GM21367 (cell line): Measurements from ENCODE around the gene XRCC4.

Experiments
- ATAC-seq: cut with Tn5 transposase; IDR thresholded peaks from one replicate; pipeline ENCODE4 v1.9.1; 2021; ENCODE audit not compliant: unreplicated experiment

The XRCC4 gene

DNA sequence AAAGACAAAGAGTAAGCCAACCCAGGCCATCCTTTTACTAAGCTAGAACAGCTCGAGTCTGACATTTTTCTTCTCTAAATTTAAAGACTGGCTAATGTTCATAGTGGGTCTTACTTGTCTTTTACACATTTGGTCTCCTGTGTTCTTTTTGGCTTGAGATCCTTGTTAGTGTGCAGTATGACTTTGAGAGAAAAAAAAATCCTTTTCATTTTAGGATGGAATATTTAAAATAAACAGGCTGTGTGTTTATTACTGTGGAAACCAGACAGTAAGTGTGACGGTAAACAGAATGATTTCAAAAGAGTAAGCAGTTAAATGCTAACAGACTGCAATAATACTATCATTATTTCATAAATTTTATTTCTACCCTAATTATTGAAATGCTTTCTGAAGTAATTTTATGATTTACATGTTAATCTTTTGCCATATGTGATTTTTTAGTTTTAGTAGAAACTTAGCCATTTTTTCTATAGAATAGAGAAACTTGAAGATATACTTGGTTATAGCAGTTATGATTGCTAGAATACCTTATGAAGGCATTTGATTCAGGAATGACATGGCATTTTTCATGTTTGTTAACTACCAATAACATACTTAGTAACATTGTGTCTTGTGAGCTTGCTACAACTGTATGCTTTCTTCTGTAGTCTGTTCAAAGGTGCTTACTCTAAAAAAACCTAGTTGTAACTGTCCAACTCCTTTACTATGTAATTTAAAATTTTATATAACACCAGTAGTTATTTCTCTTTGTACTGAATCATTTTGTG, 92.4 kb downstream of the XRCC4 start:
- ATAC-seq = no peak

DNA sequence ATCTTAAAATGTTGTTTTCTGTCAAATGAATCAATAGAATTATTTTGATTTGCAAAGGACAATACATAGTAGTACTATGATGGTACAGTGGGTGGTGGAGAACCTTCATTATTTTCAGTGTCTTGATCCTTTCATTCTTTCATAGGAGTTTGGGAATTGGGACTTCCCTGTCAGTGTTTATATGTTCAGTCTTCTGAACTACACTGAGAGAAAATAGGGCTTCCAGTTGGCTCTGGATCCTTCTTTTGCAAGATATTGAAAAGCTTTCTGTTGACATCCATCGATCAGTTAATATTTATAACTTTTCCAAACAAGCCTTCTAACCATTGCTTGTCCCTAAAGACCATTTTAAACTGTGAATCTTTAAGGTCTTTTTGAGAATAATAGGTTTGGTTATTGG, 94.7 kb downstream of the XRCC4 start:
- ATAC-seq = no peak

DNA sequence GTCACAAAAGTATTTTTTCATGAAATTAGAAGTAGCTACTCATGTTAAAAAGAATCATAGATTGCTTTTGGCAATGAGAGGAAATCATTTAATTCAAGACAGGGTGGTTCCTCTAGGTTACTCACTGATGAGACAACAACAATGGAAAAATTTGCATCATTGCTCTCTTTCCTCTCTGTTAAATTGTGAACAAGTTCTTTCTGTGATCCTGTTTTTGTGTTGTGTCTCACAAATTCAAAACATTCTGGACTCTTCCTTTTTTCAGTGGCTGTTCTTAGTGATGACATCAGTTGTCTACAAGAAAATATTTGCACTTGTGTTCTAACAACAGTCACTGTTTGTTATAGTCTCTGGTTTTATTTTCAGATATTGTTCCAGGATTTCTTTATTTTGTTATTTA, 95.3 kb downstream of the XRCC4 start:
- ATAC-seq = no peak

DNA sequence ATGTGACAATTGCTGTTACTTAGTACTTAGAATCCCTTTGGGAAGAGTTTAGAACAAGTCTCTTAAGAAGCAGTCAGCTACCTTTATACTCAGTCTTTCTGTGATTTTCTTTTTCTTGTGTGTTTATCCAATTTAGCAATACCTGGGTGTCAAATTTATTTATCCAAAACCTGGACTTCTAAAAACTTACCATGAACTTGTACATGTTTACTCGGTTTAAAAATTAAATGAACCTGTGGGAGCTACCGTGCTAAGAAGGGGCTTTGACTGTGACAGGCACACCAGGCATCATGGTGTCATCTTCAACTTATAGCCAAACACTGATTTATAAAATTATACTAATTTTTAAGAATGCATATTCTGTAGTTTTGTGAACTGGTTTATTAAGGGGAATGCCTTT, 96.5 kb downstream of the XRCC4 start:
- ATAC-seq = no peak

DNA sequence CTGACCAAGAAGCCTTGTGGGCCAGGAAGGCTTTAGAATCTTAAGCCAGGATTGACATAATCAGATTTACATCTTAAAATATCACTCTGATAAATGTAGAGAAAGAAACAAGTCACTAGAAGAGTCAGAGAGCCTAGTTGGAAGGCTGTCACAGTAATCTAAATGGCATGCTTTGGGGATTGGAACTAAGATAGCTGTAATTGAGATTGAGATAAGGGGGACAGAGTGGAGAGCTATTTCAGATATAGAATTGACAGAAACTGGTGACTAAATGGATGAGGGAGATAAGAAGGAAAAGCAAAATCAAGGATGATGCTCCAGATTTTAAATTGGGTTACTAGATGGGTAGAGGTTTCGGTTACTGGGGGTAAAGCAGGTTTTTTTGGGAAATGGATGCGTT, 100.5 kb downstream of the XRCC4 start:
- ATAC-seq = no peak

DNA sequence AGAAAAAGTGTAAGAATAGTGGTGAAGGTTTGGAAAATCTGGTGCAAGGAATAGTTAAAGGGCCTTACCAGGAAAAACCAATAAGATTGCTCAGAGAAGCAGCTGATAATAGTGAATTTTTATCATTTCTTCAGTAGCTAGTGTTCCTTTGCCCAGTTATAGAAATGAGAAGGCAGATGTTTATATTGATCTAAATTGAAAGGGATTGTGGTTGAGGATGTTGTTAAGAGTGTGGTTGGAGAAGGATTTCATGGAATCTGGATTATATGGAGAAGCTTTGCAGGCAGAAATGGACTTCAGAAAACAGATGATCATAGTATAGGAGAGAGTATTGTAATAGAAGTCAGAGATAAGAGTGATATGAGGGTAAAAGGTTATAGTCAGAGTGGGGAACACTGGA, 102.6 kb downstream of the XRCC4 start:
- ATAC-seq = no peak

DNA sequence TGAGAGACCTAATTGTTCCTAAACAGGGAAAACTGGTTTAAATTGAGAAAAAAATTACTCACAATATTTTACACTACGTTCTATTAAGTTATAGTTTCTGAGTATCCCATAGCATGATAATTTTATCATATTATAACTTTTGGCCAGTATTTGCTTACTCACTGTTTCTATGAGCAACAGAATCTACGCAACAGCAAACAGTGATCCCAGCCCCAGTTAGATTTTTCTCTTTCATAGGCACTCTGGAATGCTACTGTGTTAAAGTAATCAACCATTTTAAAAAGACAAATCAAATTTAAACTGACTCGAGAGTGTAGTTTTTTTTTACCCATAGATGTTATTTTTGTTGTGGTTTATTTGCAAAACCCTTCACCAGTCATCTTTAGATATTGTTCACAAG, 107.2 kb downstream of the XRCC4 start:
- no peak for ATAC-seq

DNA sequence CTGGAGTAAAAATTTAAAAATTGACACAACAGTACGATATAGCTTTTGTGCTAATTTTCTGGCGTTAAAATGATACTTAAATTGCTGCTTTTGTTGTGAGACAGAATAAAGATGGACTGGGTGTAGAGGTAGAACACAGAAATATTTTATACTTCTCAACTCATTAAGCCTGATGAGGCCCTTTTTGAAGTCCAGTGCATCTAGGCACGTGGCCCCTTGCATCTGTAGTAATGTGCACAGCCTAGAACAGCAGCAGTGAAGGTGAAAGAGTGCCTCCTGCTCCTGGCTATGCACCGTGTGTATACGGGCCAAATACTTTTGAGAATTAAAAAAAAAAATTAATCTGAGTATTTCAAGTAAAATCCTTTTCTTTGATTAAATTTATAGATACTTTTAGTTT, 115.6 kb downstream of the XRCC4 start:
- no peak for ATAC-seq

DNA sequence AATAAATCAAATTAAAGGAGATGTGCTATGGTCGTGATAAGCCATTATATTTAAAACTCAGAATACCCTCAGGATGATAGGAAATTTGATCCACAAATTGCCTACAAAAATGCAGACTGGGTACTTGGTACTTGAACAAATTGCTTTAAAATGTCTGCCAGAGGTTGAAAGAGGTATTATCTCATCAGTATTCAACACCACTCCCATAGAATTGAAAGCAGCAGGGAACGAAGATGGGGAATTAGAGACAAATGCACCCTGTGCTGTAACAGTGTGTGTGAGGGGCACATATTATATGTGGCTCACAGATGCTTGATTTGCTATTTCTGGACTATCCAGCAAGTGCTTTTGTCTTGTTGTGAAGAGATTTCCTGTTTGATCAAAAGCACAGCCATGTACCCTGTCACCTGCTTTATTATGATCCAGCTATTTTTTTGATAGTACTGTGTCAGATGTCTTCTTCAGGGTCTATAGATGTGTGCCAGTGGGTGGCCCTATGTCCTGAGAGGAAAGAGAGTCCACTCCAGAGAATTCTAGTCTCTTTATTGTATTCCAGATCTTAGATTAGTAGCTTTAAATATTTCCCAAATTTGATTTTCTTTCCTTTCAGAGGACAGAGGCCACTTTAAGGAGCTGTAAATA, 120.1 kb downstream of the XRCC4 start:
- no peak for ATAC-seq

DNA sequence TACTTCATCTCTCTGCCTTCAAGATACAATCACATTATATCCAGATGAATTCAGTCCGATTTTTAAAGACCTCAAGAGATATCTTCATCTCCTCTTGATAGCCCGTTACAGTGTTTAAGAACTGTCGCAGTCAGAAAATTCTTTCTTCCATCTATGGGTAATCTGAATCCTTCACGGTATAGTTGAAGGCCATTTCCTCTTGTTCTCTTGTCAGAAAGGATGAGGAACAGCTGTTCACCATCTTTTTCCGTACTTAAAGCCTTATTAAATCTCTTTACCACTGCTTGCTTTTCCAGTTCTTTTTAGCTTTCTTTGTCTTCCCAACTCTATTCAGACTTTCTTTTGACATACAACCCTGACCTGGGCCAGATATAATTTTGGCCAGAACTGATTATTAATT, 121.8 kb downstream of the XRCC4 start:
- no peak for ATAC-seq

DNA sequence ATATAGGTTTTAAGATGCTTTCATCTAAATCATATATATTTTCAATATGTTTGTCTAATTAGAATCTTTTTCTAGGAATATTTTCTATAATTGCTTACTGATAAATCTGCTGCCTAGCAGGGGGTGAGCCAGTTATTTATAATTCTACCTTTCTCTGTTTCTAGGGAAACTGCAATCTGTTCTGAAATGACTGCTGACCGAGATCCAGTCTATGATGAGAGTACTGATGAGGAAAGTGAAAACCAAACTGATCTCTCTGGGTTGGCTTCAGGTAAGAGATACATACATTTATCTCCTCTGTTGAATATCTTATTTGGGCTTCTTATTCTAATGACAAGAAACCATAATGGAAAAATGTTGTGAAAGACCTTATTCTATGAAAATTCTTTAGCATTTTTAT, 127.3 kb downstream of the XRCC4 start:
- no peak for ATAC-seq

DNA sequence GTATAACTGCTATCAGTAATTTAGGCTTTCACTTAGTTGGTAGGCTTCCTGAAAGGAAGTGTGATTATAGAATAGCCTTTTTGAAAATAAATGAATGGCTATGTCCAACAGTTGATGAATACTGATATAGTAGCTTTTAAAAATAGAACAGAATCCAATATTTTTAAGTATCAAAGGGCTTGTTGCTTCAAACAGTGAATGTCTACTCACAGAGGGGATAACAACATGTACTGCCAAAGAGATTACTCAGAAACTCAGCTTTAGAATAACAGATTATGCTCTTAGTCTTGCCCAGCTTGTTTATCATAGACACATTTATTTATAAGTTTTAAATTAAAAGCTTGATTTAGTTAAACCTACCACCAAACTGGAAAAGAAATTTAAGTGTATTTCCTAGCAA, 132.6 kb downstream of the XRCC4 start:
- no peak for ATAC-seq

DNA sequence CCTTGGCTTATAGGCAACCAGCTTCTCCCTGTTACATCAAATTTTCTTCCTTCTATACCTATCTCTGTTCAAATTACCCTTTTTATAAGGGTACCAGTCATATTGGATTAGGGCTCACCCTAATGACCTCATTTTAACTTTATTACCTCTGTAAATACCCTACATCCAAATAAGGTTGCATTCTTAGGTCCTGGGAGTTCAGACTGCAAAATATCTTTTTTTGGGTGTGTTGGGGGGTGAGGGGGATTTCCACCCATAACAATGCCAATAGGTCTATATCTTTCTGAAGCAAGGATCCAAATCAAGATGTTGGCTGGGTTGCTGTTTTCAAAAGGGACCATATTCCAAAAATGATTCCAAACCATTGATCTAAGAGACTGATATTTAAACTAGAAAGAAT, 141.7 kb downstream of the XRCC4 start:
- no peak for ATAC-seq

DNA sequence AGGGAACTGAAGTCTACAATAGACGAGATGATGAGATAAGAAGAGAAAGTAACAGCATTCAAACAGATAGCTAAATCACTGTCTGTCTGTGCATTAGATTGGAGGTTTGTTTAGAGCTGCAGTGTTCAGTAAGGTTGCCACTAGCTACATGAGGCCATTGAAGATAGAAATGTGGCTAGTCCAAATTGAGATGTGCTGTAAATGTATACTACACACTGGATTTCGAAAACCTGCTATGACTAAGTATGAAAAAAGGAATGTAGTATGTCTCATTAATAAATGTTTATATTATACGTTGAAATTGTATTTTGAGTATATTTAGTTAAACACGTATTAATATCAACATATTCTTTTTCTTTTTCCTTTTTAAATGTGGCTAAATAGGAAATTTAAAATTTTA, 142.1 kb downstream of the XRCC4 start:
- no peak for ATAC-seq

DNA sequence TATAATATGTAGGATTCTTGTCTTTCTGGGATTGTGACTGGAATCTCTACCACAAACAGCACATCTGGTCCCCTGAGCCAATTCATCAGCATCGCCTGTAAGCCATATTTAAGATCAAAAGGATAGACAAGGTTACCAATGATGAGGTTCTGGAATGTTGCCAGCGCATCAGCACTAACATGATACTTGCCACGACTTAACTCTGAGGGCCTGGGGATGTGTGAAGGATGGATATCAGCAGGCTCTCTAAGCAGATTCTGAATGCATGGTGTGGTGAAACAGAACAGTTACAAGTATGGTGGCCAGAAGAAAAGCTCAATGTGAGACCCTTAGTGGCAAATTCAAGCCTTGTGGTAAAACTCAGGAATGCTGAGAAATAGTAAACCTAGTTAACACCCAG, 143.0 kb downstream of the XRCC4 start:
- ATAC-seq = no peak

DNA sequence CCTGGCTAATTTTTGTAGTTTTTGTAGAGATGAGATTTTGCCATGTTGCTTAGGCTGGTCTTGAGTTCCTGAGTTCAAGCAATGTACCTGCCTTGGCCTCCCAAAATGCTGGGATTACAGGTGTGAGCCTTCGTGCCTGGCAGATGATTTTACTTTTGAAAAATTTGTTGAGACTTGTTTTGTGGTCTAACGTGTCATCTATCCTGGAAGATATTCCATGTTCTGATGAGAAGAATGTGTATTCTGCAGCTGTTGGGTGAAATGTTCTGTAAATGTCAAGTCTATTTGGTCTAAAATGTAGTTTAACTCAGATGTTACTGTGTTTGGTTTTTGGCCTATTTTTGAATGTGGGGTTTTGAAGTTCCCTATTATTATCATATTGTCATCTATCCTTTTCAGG, 145.6 kb downstream of the XRCC4 start:
- no peak for ATAC-seq

DNA sequence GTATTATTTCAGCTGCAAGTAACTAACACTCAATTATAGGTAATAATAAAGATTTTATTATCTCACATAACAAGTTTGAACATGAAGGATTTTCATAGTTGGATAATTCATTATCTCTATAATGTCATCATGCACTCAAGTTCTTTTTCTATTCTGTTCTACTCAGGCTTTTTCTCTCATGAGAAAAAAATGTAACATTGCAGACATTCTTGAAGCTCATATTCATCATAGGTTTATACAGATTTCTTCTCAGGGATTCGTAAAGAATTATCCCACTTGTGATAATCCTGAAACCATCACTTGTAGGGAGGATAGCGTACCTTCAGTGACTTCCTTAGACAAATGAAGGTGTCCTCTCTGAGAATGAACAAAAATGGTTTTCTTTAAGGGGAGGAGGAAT, 150.3 kb downstream of the XRCC4 start:
- no peak for ATAC-seq

DNA sequence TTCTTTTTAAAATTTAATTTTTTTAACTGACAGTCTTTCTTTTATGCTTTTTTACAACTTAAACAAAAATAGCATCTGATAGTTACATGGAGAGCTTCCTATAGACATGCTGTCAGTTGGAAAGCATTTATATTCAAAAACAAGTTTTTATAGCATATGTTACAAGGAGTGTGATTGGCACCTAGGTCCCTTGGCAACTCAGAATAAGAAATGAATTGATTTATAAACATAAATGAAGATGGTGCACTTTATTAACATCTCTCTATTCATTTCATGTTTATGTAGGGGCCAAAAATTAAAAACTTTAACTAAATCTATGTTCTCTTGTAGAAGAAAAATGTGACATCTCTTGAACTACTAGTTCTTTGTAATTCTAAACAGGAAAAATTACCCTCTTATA, 153.2 kb downstream of the XRCC4 start:
- ATAC-seq = no peak

DNA sequence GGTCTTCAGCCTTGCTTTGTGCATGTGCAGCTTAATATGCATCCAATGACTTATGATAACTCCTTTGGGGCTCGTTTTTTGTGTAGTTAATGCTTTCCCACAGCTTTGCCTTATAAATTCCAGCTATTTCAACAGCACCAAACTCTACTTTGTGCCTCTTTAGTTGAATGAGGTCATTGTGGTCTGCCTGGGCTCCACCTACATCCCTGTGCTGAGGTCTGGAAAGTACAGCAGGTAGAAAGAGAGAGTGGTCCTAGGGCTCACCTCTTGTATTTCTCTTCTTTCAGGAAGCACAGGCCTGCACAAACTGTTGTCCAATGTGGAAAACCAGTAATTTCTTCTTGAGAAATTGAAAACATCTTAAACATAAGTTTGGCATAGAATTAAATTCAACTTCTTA, 167.2 kb downstream of the XRCC4 start:
- no peak for ATAC-seq

DNA sequence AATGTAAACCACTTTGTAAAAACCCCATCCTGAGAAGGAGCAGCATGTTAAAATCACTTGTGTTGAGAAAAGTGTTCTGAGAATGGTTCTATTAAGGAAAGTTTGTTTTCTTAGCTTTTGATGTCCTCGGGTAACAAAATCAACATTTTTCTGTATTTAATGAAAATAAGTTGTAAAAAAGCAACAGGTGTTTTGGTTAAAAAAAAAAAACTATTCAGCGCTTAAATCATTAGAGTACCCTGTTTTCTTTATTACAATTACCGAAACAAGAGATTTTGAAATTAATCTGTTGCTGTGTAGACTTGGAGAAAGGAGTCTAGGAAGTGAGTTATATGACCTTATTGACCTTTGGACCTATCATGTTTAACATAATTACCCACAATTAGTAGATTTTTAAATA, 167.7 kb downstream of the XRCC4 start:
- ATAC-seq = no peak

DNA sequence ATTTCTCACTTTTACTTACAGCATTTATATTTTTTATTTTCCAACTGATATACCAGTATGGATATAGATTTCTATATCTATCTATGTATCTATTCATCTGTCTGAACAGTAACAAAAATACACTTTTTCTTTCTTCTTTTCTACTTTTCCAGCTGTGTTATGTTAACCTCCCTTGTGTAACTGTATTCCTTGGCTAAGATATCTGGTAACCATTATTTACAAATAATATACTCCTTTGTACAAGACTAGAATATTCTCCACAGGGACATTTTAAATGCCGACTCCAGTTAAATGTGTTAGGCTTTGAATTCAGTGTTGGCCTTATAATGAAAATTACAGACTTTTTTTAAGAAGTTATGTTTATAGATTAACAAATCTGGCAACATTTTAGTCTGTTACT, 168.7 kb downstream of the XRCC4 start:
- ATAC-seq = no peak

DNA sequence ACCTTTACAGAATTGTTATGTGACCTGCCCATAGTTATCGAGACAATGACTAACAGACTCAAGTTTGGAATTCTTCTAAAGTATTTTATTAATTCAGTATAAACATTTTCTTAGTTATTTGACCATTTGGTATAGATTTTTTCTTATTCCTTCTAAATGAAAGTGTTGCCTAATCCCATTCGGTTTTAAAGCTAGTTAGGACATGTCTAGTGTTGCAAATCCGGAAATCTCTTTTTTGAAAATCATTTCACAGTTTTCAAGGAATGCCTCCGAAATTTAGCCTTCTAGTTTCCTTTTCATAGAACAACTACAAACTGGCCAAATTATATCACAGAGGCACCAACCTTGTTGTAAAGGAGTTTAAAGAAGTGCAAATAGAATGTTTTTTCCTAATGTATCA, 171.8 kb downstream of the XRCC4 start:
- no peak for ATAC-seq

DNA sequence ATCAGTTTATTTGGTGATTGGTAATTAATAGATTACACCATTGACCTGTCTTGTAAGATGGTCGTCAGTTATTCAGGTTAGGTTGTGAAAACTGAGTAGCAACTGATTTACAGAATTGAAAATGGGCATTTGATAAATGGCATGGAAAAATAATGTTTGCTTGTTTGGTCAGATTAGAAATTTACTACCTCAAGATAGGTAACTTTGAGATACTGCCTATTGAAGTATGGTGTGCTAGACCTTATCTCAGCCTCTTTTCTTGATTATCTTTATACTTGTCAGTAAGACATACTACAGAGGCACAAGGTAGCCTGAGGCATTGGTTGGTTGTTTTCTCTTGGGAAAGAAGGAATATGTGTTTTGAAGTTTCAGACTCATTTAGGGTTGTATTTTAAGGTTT, 174.5 kb downstream of the XRCC4 start:
- ATAC-seq = no peak
